T-helper 1 cell (primary cell): ENCODE results near the gene GCSH.

Experiments used
- DNase-seq, 5 donors: peaks; one replicate each; pipeline ENCODE4 v3.0.0-alpha.2; 2012 to 2020

Gene GCSH

GRCh38 chr16:81101702-81102101 lies 5.5 kb upstream of the GCSH start:
- no peak for DNase-seq

GRCh38 chr16:81099958-81100357 lies 3.8 kb upstream of the GCSH start:
- DNase-seq, result no peak

GRCh38 chr16:81097230-81097629 lies 1.0 kb upstream of the GCSH start:
- DNase-seq, result no peak

- no peak for DNase-seq
These were observed 567 bp upstream of the GCSH start for GRCh38 chr16:81096715-81097208.

- no peak for DNase-seq
These were observed 592 bp downstream of the GCSH start for GRCh38 chr16:81095653-81095952.

- DNase-seq, result no peak
These were observed 1.4 kb downstream of the GCSH start for GRCh38 chr16:81094771-81095251.

- no peak for DNase-seq
These were observed 7.4 kb downstream of the GCSH start for GRCh38 chr16:81088836-81089235.

GRCh38 chr16:81081014-81081413 lies 15.2 kb downstream of the GCSH start:
- DNase-seq, result no peak

- no peak for DNase-seq
These were observed 16.0 kb downstream of the GCSH start for GRCh38 chr16:81080233-81080632.

GRCh38 chr16:81077076-81077940 lies 18.9 kb downstream of the GCSH start, which contains the start of gene C16orf46:
Gene C16orf46, minus strand, starts transcription at chr16:81077238. Its CDS starts 13,283 bp downstream, at chr16:81063955.
- DNase-seq, result peak; percentile 85 to 97 (median 90)

GRCh38 chr16:81076566-81077075 lies 19.6 kb downstream of the GCSH start:
- DNase-seq, result peak; percentile 84 to 94 (median 88)

GRCh38 chr16:81073560-81074330 lies 22.4 kb downstream of the GCSH start:
- DNase-seq, result no peak

- no peak for DNase-seq
These were observed 24.4 kb downstream of the GCSH start for GRCh38 chr16:81071805-81072204.

GRCh38 chr16:81070979-81071378 lies 25.2 kb downstream of the GCSH start:
- no peak for DNase-seq

GRCh38 chr16:81069063-81069462 lies 27.1 kb downstream of the GCSH start:
- no peak for DNase-seq

- no peak for DNase-seq
These were observed 29.0 kb downstream of the GCSH start for GRCh38 chr16:81067166-81067565.

- DNase-seq, result no peak
These were observed 29.5 kb downstream of the GCSH start for GRCh38 chr16:81066681-81067080.

GRCh38 chr16:81061871-81062608 lies 34.2 kb downstream of the GCSH start:
- DNase-seq, result no peak

- DNase-seq, result no peak
These were observed 34.9 kb downstream of the GCSH start for GRCh38 chr16:81061307-81061640.

GRCh38 chr16:81060576-81061306 lies 35.5 kb downstream of the GCSH start:
- no peak for DNase-seq

GRCh38 chr16:81053761-81054160 lies 42.4 kb downstream of the GCSH start:
- DNase-seq, result no peak

- no peak for DNase-seq
These were observed 53.4 kb downstream of the GCSH start for GRCh38 chr16:81042821-81043220.
